Measurements from ENCODE around the gene MYCT1. TPM values are rescaled to one million over a fixed set of nuclear protein-coding genes. Genes with fewer than 3 reads are reported as not detected.

Gene MYCT1, protein sequence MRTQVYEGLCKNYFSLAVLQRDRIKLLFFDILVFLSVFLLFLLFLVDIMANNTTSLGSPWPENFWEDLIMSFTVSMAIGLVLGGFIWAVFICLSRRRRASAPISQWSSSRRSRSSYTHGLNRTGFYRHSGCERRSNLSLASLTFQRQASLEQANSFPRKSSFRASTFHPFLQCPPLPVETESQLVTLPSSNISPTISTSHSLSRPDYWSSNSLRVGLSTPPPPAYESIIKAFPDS
- 0.65 and 2.6 TPM in 2 replicates for total RNA-seq (ENCODE audit: low replicate concordance)

DNA sequence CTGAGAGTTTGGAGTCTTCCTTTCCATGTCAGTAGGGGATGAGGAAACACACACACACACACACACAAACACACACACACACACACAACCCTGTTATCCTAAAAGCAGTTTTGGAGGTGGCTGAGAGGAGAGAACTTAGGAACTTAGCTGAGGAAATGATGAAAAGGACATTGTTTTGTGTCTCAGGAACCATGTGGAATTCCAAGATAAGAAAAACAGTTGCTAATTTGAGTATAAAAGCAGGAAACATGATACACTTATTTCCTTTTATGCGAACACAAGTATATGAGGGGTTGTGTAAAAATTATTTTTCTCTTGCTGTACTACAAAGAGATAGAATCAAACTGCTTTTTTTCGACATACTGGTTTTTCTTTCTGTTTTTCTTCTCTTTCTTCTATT, at the start of gene MYCT1:
TSS of gene MYCT1 (plus strand) at position 264 of the 400 bp plus-strand sequence. CDS start at position 270, 6 bp downstream.
- peak within 1 kb of the TSS; percentile 40 for H3K4me3 ChIP-seq (ENCODE audit: low read depth, low read length)
- peak; percentile 62 for DNase-seq (ENCODE audit: low read depth)
- TF ChIP-seq, protein P1, sequence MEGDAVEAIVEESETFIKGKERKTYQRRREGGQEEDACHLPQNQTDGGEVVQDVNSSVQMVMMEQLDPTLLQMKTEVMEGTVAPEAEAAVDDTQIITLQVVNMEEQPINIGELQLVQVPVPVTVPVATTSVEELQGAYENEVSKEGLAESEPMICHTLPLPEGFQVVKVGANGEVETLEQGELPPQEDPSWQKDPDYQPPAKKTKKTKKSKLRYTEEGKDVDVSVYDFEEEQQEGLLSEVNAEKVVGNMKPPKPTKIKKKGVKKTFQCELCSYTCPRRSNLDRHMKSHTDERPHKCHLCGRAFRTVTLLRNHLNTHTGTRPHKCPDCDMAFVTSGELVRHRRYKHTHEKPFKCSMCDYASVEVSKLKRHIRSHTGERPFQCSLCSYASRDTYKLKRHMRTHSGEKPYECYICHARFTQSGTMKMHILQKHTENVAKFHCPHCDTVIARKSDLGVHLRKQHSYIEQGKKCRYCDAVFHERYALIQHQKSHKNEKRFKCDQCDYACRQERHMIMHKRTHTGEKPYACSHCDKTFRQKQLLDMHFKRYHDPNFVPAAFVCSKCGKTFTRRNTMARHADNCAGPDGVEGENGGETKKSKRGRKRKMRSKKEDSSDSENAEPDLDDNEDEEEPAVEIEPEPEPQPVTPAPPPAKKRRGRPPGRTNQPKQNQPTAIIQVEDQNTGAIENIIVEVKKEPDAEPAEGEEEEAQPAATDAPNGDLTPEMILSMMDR (IDR thresholded peaks at IDR 0.05; ENCODE audit: insufficient read depth, low read length) = no peak

DNA sequence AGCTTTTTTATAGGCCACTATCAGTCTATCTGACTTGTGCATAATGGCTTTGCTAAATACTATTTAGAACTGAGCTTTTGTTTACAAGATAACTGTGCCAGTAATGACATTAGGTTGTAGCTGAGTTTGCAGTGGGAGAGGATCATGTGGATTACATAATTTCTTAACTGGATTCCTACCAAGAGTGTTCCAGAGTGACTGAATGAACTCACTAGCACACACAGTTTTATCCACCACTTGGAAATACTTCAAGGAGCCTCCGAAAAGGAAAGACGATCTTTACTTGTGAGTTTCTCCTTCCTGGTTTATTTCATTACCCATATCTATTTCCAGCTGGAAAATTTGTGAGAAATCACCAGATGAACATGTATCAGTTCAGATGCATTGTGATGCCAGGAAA, 49.6 kb upstream of the MYCT1 start:
- peak; percentile 55 for DNase-seq (ENCODE audit: low read depth)
- no peak overlapping the region for H3K4me3 ChIP-seq (ENCODE audit: low read depth, low read length)
- TF ChIP-seq, protein P1 (IDR thresholded peaks at IDR 0.05; ENCODE audit: insufficient read depth, low read length) = no peak

DNA sequence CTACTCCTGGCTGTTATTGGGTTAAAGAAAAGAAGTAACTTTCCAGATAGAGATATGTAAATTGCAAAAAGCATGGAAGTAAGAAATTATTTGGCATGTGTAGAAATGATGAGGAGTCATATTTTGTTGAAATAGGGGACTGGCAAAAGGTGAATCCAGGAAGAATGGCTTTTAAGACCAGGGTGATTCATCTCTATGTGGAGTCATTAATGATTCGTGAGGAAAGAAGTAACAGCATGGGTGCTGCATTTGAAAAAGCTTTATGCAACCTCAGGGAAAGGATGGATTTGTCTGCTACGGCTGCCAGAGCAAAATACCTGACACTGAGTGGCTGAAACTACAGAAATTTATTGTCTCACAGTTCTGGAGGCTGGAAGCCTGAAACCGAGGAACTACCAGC, 45.7 kb upstream of the MYCT1 start:
- no peak overlapping the region for H3K4me3 ChIP-seq (ENCODE audit: low read depth, low read length)
- TF ChIP-seq, protein P1 (IDR thresholded peaks at IDR 0.05; ENCODE audit: insufficient read depth, low read length) = no peak
- DNase-seq (ENCODE audit: low read depth) = peak; percentile 23

DNA sequence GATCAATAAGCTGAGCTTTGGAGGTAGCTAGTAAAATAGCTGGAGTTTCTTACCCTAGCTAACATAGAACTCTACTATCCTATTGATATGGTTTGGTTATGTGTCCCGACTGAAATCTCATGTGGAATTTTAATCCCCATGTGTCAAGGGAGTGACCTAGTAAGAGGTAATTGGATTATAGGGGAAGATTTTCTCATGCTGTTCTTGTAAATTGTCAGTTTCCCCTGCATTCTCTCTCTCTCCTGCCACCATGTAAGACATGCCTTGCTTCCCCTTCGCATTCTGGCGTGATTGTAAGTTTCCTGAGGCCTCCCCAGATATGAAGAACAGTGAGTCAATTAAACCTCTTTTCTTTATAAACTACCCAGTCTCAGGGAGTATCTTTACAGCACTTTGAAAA, 35.9 kb upstream of the MYCT1 start:
- DNase-seq (ENCODE audit: low read depth) = no peak
- TF ChIP-seq, protein P1 (IDR thresholded peaks at IDR 0.05; ENCODE audit: insufficient read depth, low read length) = no peak
- H3K4me3 ChIP-seq (ENCODE audit: low read depth, low read length) = no peak overlapping the region

DNA sequence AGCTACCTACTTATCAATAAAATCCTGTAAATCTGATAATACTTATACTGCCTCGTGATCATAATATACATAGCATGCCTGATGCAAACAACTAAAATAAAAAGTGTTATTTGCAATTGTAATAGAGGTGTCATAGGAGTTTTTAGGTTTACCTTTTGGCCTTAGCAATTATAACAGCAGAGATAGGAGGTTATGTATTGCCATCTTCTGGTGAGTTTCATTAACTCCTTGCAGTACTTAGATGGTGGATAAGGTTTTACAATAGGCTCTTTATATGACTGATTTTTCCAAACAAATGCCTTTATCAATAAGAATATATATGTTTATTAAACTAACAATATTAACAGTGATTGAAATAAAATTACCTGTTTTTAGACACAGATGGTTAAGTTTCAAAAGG, 27.8 kb upstream of the MYCT1 start:
- H3K4me3 ChIP-seq (ENCODE audit: low read depth, low read length) = no peak overlapping the region
- TF ChIP-seq, protein P1 (IDR thresholded peaks at IDR 0.05; ENCODE audit: insufficient read depth, low read length) = peak; percentile 46
- peak; percentile 64 for DNase-seq (ENCODE audit: low read depth)

DNA sequence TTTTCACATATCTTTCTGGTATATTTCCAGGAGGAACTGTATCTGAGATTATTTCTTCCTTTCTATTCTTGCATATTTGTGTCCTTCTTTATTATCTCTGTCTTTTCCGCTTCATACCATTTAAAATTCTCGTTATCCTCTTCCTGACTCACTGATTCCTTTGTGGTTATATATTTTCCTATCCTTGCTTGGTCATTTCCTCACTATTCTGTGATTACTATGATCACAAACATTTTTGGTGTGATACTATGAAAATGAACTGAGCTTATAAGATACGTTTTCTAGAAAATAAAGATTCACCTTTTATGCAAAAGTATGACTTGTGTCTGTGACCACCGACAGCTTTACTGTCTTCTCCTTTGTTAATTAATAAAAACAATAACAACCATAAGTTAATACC, 26.5 kb upstream of the MYCT1 start:
- H3K4me3 ChIP-seq (ENCODE audit: low read depth, low read length) = no peak overlapping the region
- peak; percentile 35 for DNase-seq (ENCODE audit: low read depth)
- TF ChIP-seq, protein P1 (IDR thresholded peaks at IDR 0.05; ENCODE audit: insufficient read depth, low read length) = no peak

DNA sequence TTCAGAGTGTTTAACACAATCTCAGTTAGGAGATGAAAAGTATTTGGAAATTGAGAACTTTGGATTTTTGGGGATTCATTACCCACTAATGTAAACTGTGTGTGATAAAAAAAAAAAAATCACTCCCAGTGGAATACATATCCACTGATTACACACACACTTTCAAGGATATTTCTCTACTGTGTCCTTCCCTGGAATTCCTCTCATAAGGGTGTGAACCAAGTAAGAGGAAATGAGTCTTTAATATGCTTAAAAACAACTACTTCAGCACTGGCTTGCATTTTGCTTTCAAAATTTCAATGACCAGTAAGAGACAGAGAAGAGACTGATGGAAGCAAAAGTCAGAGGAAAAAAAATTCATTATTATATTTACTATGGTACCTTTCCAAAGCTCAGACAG, 24.5 kb upstream of the MYCT1 start:
- TF ChIP-seq, protein P1 (IDR thresholded peaks at IDR 0.05; ENCODE audit: insufficient read depth, low read length) = no peak
- H3K4me3 ChIP-seq (ENCODE audit: low read depth, low read length) = no peak overlapping the region
- peak; percentile 60 for DNase-seq (ENCODE audit: low read depth)

Measured in fibroblast of the aortic adventitia (primary cell).